ENCODE measurements around the gene KCTD16. TPM values are rescaled to one million over a fixed set of nuclear protein-coding genes. Genes with fewer than 3 reads are reported as not detected.

Gene KCTD16
- total and polyA plus RNA-seq, 2 donors from 2014 or later = 0.24 to 2.5 TPM

GRCh38 chr5:144421411-144421810 lies 250.7 kb downstream of the KCTD16 start:
- intact Hi-C loops (cut with DNase I) = no loop called here
- no peak for FAIRE-seq
- H3K27me3 ChIP-seq (ENCODE audit: control insufficient read depth, insufficient read depth, low read length) = no peaks in the 10 kb centered on the region

GRCh38 chr5:144422018-144422727 lies 251.5 kb downstream of the KCTD16 start:
- intact Hi-C loops (cut with DNase I) = no loop called here
- H3K9me3 ChIP-seq (ENCODE audit: control insufficient read depth in 2 of 3, insufficient read depth in 1 of 3, low read length in 3 of 3) = no peaks in the 10 kb centered on the region
- DNase-seq (peak in 1 of 5 donors; percentile 13), FAIRE-seq (no peak)
- no peaks in the 10 kb centered on the region for H3K4me1 ChIP-seq (ENCODE audit: control insufficient read depth in 2 of 3, insufficient read depth in 2 of 3, low read depth in 1 of 3, low read length in 3 of 3)
- H3K9ac ChIP-seq (ENCODE audit: low read length in 3 of 3) = no peak overlapping the region
- no peaks in the 10 kb centered on the region for H3K36me3 ChIP-seq (ENCODE audit: control insufficient read depth in 2 of 3, insufficient read depth in 3 of 3, low read length in 3 of 3)
- no peak overlapping the region for H3K27ac ChIP-seq (ENCODE audit: low read depth in 2 of 2, low read length in 2 of 2)
- no peaks in the 10 kb centered on the region for H3K27me3 ChIP-seq (ENCODE audit: control insufficient read depth, insufficient read depth, low read length)
- no peak overlapping the region for H3K4me3 ChIP-seq (ENCODE audit: low read length in 3 of 3)
- no peak for TF ChIP-seq CTCF (IDR thresholded peaks at IDR 0.05; ENCODE audit: borderline replicate concordance, extremely low read depth, insufficient read depth)

More at GRCh38 chr5:144421411-144421810, 250.7 kb downstream of the KCTD16 start:
- Histone ChIP-seq H3K9me3 (ENCODE audit: control insufficient read depth in 2 of 3, insufficient read depth in 1 of 3, low read length in 3 of 3) (no peaks in the 10 kb centered on the region), H3K9ac (ENCODE audit: low read length in 3 of 3) (no peak overlapping the region), H3K4me1 (ENCODE audit: control insufficient read depth in 2 of 3, insufficient read depth in 2 of 3, low read depth in 1 of 3, low read length in 3 of 3) (no peaks in the 10 kb centered on the region), H3K36me3 (ENCODE audit: control insufficient read depth in 2 of 3, insufficient read depth in 3 of 3, low read length in 3 of 3) (no peaks in the 10 kb centered on the region), H3K4me3 (ENCODE audit: low read length in 3 of 3) (no peak overlapping the region), H3K27ac (ENCODE audit: low read depth in 2 of 2, low read length in 2 of 2) (no peak overlapping the region)
- no peak for TF ChIP-seq CTCF (IDR thresholded peaks at IDR 0.05; ENCODE audit: borderline replicate concordance, extremely low read depth, insufficient read depth)
- no peak for DNase-seq

DNA sequence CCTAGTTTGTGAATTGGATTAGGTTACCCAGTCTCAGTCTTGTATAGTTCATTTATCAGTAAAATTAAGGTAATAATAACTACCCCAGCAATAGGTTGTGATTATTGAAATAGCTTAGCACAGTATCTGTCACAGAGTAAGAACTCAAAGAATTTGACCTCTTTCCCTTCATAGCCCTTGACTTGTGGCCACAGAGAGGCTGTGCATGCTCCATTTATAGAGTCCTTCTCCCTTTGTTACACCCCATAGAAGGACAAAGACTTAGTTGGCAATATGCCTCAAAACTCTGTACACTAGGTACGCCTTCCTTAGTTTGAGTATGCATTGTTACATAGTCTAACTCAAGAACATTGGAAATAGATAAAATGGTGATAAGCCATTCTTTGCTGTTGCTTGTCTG lies 257.2 kb downstream of the KCTD16 start:
- DNase-seq (no peak), FAIRE-seq (no peak)
- Histone ChIP-seq H3K36me3 (ENCODE audit: control insufficient read depth in 2 of 3, insufficient read depth in 3 of 3, low read length in 3 of 3) (no peaks in the 10 kb centered on the region), H3K27ac (ENCODE audit: low read depth in 2 of 2, low read length in 2 of 2) (no peak overlapping the region), H3K9me3 (ENCODE audit: control insufficient read depth in 2 of 3, insufficient read depth in 1 of 3, low read length in 3 of 3) (no peaks in the 10 kb centered on the region), H3K27me3 (ENCODE audit: control insufficient read depth, insufficient read depth, low read length) (no peaks in the 10 kb centered on the region), H3K9ac (ENCODE audit: low read length in 3 of 3) (no peak overlapping the region), H3K4me1 (ENCODE audit: control insufficient read depth in 2 of 3, insufficient read depth in 2 of 3, low read depth in 1 of 3, low read length in 3 of 3) (no peaks in the 10 kb centered on the region), H3K4me3 (ENCODE audit: low read length in 3 of 3) (no peak overlapping the region)
- intact Hi-C loops (cut with DNase I) = no loop called here
- no peak for TF ChIP-seq CTCF (IDR thresholded peaks at IDR 0.05; ENCODE audit: borderline replicate concordance, extremely low read depth, insufficient read depth)
